ENCODE data around the gene AP3B1. TPM values are rescaled to one million over a fixed set of nuclear protein-coding genes. Genes with fewer than 3 reads are reported as not detected.

AP3B1 gene
- total and polyA plus RNA-seq, 2 donors (not counting 3 experiments of a cell fraction or from before 2014, with no cell fraction given), result 31.6 to 46.7 TPM

DNA sequence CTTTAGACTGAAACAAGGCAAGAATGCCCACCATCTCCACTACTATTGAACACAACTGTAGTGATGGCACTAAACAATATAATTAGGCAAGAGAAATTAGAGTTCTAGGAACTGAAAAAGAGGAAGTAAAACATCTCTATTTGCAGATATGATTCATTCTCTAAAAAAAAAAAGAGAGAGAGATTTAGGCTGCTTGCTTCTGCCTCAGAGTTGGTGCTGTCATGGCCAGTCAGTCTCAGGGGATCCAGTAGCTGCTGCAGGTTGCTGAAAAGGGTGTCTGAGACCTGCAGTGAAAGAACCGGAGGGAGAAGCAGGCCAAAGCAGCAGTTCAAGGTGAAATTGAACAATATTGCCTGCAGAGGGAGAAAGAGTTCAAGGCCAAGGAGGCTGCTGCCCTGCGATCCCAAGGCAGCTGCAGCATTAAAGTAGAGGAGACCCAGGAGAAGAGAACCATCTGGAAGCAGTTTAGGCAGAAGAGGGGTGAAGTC is 72.5 kb downstream of the AP3B1 start:
- TF ChIP-seq FOS (IDR thresholded peaks at IDR 0.05; ENCODE audit: borderline replicate concordance, insufficient read depth, low read length), result no peak
- no peak for TF ChIP-seq MYC (IDR thresholded peaks at IDR 0.05; ENCODE audit: low read depth, low read length)
- TF ChIP-seq EZH2 (IDR thresholded peaks at IDR 0.05; ENCODE audit: borderline replicate concordance, low read depth, low read length, severe bottlenecking), result no peak
- TF ChIP-seq GATA2 (IDR thresholded peaks at IDR 0.05; ENCODE audit: insufficient read depth, insufficient read length, low read depth, low read length), result no peak
- TF ChIP-seq JUN (IDR thresholded peaks at IDR 0.05; ENCODE audit: borderline replicate concordance, insufficient read depth, insufficient read length, low read depth), result no peak
- no peak for TF ChIP-seq POLR2AphosphoS5 (IDR thresholded peaks at IDR 0.05; ENCODE audit: insufficient read depth, low read depth, low read length)
- TF ChIP-seq, protein P1, sequence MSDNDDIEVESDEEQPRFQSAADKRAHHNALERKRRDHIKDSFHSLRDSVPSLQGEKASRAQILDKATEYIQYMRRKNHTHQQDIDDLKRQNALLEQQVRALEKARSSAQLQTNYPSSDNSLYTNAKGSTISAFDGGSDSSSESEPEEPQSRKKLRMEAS (IDR thresholded peaks at IDR 0.05; ENCODE audit: insufficient read depth, insufficient read length), result no peak
- no peak for TF ChIP-seq POLR2A (IDR thresholded peaks at IDR 0.05; ENCODE audit: low read depth, low read length)
- TF ChIP-seq, protein P2, sequence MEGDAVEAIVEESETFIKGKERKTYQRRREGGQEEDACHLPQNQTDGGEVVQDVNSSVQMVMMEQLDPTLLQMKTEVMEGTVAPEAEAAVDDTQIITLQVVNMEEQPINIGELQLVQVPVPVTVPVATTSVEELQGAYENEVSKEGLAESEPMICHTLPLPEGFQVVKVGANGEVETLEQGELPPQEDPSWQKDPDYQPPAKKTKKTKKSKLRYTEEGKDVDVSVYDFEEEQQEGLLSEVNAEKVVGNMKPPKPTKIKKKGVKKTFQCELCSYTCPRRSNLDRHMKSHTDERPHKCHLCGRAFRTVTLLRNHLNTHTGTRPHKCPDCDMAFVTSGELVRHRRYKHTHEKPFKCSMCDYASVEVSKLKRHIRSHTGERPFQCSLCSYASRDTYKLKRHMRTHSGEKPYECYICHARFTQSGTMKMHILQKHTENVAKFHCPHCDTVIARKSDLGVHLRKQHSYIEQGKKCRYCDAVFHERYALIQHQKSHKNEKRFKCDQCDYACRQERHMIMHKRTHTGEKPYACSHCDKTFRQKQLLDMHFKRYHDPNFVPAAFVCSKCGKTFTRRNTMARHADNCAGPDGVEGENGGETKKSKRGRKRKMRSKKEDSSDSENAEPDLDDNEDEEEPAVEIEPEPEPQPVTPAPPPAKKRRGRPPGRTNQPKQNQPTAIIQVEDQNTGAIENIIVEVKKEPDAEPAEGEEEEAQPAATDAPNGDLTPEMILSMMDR (IDR thresholded peaks at IDR 0.05; ENCODE audit: extremely low read depth in 1 of 2, insufficient read depth in 1 of 2, low read depth in 1 of 2, low read length in 2 of 2), result no peak
- H3K36me3 ChIP-seq (ENCODE audit: control insufficient read depth in 2 of 2, extremely low read depth in 1 of 2, insufficient read depth in 2 of 2, low read length in 2 of 2), result peaks cover 0 to 2% of the 10 kb centered on the region in 2 experiments
- no peaks in the 10 kb centered on the region for H3K79me2 ChIP-seq (ENCODE audit: control insufficient read depth, insufficient read depth, low read length)
- H3K4me1 ChIP-seq (ENCODE audit: control insufficient read depth, extremely low read depth, insufficient read depth, low read length), result no peaks in the 10 kb centered on the region
- H3K9me3 ChIP-seq (replicated peaks; ENCODE audit: control insufficient read depth, insufficient read depth, low read length), result no peaks in the 10 kb centered on the region
- no peaks in the 10 kb centered on the region for H3K9me1 ChIP-seq (replicated peaks; ENCODE audit: control insufficient read depth, extremely low read depth, insufficient read depth, low read length)
- FAIRE-seq (no peak), DNase-seq (ENCODE audit: low read depth, low spot score) (no peak)
- H4K20me1 ChIP-seq (replicated peaks; ENCODE audit: control insufficient read depth, extremely low read depth, insufficient read depth, low read length), result no peaks in the 10 kb centered on the region
- H3K27me3 ChIP-seq (ENCODE audit: control insufficient read depth in 2 of 2, insufficient read depth in 2 of 2, low read length in 2 of 2), result no peaks in the 10 kb centered on the region
- CTCF ChIA-PET, result interaction anchor here (0.8 to 0.9 kb wide), 2 partner anchors 47 to 79 kb away, joined by 3 read pairs; no protein-coding TSS in a partner anchor
- no peak overlapping the region for H3K27ac ChIP-seq (ENCODE audit: insufficient read depth, low read depth, low read length)
- H3K9ac ChIP-seq (replicated peaks; ENCODE audit: extremely low read depth, insufficient read depth, low read length), result no peak overlapping the region
- H3K4me3 ChIP-seq (replicated peaks in 1 of 3; ENCODE audit: insufficient read depth in 1 of 3, low read depth in 1 of 3, low read length in 3 of 3), result no peak overlapping the region
- dilution Hi-C loops (cut with MboI; ENCODE audit: extremely low pct_ligation_motif_present, low sequenced_read_pairs), result no loop called here
- intact Hi-C loops (cut with micrococcal nuclease), result no loop called here
- no peak overlapping the region for H3K4me2 ChIP-seq (ENCODE audit: insufficient read depth, low read length)
- POLR2A ChIA-PET, result no interaction called here
- BruUV-seq (replicated peaks), result no TSS peak
- H2AFZ ChIP-seq (ENCODE audit: low read depth, low read length), result no peak overlapping the region

All from endothelial cell of umbilical vein (primary cell).